ENCODE data around the gene APOB. TPM values are rescaled to one million over a fixed set of nuclear protein-coding genes. Genes with fewer than 3 reads are reported as not detected.

APOB gene
- total and polyA plus RNA-seq, 2 of the 13 experiments (the other 11 are each of a cell fraction or from before 2014, with no cell fraction given), result 1,569 to 2,515 TPM

DNA sequence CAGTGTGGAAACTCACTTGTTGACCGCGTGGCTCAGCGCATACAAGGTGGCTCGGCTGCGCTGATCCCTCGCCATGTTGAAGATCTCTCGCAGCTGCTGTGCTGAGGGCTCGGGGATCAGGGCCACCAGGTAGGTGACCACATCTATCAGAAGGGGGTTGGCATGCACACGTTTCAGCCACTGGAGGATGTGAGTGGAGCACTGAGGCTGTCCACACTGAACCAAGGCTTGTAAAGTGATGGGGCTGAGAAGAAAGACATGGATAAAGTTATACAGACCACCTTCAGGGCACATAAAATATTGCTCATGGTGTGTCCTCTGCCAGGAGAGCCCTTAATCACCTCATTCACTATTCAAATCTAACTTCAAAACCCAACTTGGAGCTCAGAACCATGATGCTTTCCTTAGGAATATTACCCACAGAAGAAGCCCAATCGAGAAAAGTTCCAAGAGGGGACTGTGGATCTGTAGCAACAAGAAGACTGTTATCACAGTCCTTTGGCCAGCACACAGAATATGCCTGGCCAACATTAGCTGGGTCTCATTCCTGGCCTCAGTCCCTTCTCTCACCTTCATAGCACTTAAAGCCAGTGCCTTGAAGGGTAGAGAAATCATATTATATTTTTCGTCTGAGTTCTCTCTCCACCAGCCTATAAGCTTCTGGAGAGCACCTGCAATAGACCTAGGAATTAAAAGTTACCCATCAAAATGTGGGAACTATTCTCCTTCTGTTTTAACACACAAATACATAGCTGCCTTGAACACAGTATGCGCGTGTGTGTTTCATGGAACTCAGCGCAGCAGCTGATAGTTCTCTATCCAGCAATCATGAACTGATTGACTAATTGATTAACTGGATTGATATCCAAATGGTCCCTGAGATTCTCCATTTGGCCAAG, 11.3 kb downstream of the APOB start:
- POLR2A ChIA-PET, result interaction anchor here (0.7 to 3.7 kb wide), 18 partner anchors 7 to 133 kb away, joined by 3 to 81 read pairs (median 6); partner anchors contain the start of gene APOB
- no peak for TF ChIP-seq ZNF703 (CRISPR knock-in tag; IDR thresholded peaks at IDR 0.05; ENCODE audit: borderline replicate concordance)
- TF ChIP-seq STAG1 (CRISPR knock-in tag; IDR thresholded peaks at IDR 0.05), result no peak
- no peak for TF ChIP-seq SRF (IDR thresholded peaks at IDR 0.05; ENCODE audit: low read depth, low read length)
- TF ChIP-seq GMEB2 (CRISPR knock-in tag; IDR thresholded peaks at IDR 0.05; ENCODE audit: low read depth), result no peak
- TF ChIP-seq MAFK (conservative IDR thresholded peaks at IDR 0.05 in 1 of 2, IDR thresholded peaks at IDR 0.05 in 1 of 2; ENCODE audit: low read length in 2 of 2), result no peak
- TF ChIP-seq ZNF510 (CRISPR knock-in tag; IDR thresholded peaks at IDR 0.05; ENCODE audit: low read depth), result no peak
- TF ChIP-seq ZNF275 (CRISPR knock-in tag; IDR thresholded peaks at IDR 0.05; ENCODE audit: borderline replicate concordance), result no peak
- no peak for TF ChIP-seq SIN3A (IDR thresholded peaks at IDR 0.05; ENCODE audit: borderline replicate concordance, low read depth, low read length)
- TF ChIP-seq MIXL1 (CRISPR knock-in tag; IDR thresholded peaks at IDR 0.05), result no peak
- TF ChIP-seq ZNF30 (CRISPR knock-in tag; IDR thresholded peaks at IDR 0.05), result no peak
- no peak for TF ChIP-seq ZNF501 (CRISPR knock-in tag; IDR thresholded peaks at IDR 0.05)
- TF ChIP-seq ZBTB4 (CRISPR knock-in tag; IDR thresholded peaks at IDR 0.05; ENCODE audit: borderline replicate concordance), result no peak
- TF ChIP-seq ZNF367 (CRISPR knock-in tag; IDR thresholded peaks at IDR 0.05; ENCODE audit: borderline replicate concordance), result no peak
- TF ChIP-seq ZNF557 (CRISPR knock-in tag; IDR thresholded peaks at IDR 0.05), result no peak
- TF ChIP-seq NCOA1 (CRISPR knock-in tag; IDR thresholded peaks at IDR 0.05), result no peak
- no peak for TF ChIP-seq TFDP2 (CRISPR knock-in tag; IDR thresholded peaks at IDR 0.05)
- TF ChIP-seq ZFP36L2 (CRISPR knock-in tag; IDR thresholded peaks at IDR 0.05), result no peak

More for the DNA sequence above, 11.3 kb downstream of the APOB start:
- no peak for DNase-seq (ENCODE audit: low spot score)
- Histone ChIP-seq H3K4me2 (ENCODE audit: low read depth, low read length) (peak overlapping the region; percentile 93), H3K27ac (ENCODE audit: extremely low read length, insufficient read depth, low read length) (peak overlapping the region; percentile 8), H3K4me3 (replicated peaks in 1 of 3; ENCODE audit: insufficient read depth in 1 of 3, low read depth in 2 of 3, low read length in 3 of 3) (peak overlapping the region in 1 of 3 experiments; percentile 14; a peak in 1 of 6 replicates), H3K79me2 (ENCODE audit: insufficient read depth, low read length) (peaks cover 76% of the 10 kb centered on the region), H2AFZ (ENCODE audit: low read length) (no peak overlapping the region), H4K20me1 (ENCODE audit: insufficient read depth, low read length) (peaks cover 100% of the 10 kb centered on the region), H3K36me3 (replicated peaks in 1 of 2; ENCODE audit: control insufficient read depth in 1 of 2, insufficient read depth in 2 of 2, low read length in 2 of 2) (peaks cover 69 to 99% of the 10 kb centered on the region in 2 experiments), H3K27me3 (ENCODE audit: control insufficient read depth in 1 of 2, insufficient read depth in 2 of 2, low read length in 2 of 2) (no peaks in the 10 kb centered on the region), H3K4me1 (ENCODE audit: insufficient read depth, low read length) (peaks cover 99% of the 10 kb centered on the region), H3K9ac (ENCODE audit: insufficient read depth, low read depth, low read length) (no peak overlapping the region), H3K9me3 (ENCODE audit: low read length) (no peaks in the 10 kb centered on the region)
- in situ Hi-C loops (cut with HindIII; ENCODE audit: extremely low pct_ligation_motif_present, low pct_unique_long_range_greater_than_20kb), result no loop called here
- CTCF ChIA-PET (ENCODE audit: low intra/inter-chr PET ratio, low total read pairs), result no interaction called here
- BruUV-seq (replicated peaks), result no TSS peak
- ATAC-seq, result peak; percentile 8
- intact Hi-C loops (cut with micrococcal nuclease; ENCODE audit: unreplicated experiment), result no loop called here
- FAIRE-seq, result no peak
- 89% methylated on average over 14 of the region's 14 CpGs for whole genome bisulfite sequencing (ENCODE audit: low lambda C conversion rate)

All from HepG2 (cell line).